Stomach (tissue), 9 donors: Measurements from ENCODE around the gene SMIM17. TPM values are rescaled to one million over a fixed set of nuclear protein-coding genes. Genes with fewer than 3 reads are reported as not detected.

ENCODE experiments used
- DNase-seq, 2 donors: peaks; one replicate each; pipeline versions ENCODE4 v3.0.0 to v3.0.0-alpha.2; 2013 to 2019
- H3K27ac ChIP-seq, 5 donors: fragments of 200-600 bp in 4 of 5; sonication (generic) in 4 of 5; one replicate each; pipeline ENCODE4 v1.5.1; 2013 to 2019; ENCODE audit warnings: mild to moderate bottlenecking in 1 of 5, moderate library complexity in 1 of 5
- H3K27me3 ChIP-seq, 3 donors: fragments of 200-600 bp; sonication (generic); one replicate each; pipeline ENCODE4 v1.5.1; 2017 to 2019; ENCODE audit warnings: mixed run types in 1 of 3
- H3K36me3 ChIP-seq, 4 donors: fragments of 200-600 bp; sonication (generic); 1 replicate in 3 of 4; 2 replicates in 1 of 4; pipeline ENCODE4 v1.5.1; 2016 to 2019
- H3K4me1 ChIP-seq, 4 donors: fragments of 200-600 bp; sonication (generic); one replicate each; pipeline ENCODE4 v1.5.1; 2016 to 2019
- H3K4me3 ChIP-seq, 4 donors: fragments of 200-600 bp; sonication (generic) in 3 of 4; one replicate each; pipeline ENCODE4 v1.5.1; 2016 to 2019; ENCODE audit warnings: mild to moderate bottlenecking in 1 of 4
- H3K9me3 ChIP-seq, 4 donors: fragments of 200-600 bp; sonication (generic); one replicate each; pipeline ENCODE4 v1.5.1; 2016 to 2019
- EP300 ChIP-seq: sonication (generic); formaldehyde crosslinking; IDR thresholded peaks from one replicate; pipeline ENCODE4 v1.6.1; 2017; ENCODE audit warnings: antibody characterized with exemption
- POLR2A ChIP-seq, 4 donors: fragments of 450-650 bp; IDR thresholded peaks; one replicate each; pipeline ENCODE4 v1.6.1; 2016; ENCODE audit warnings: antibody characterized with exemption in 4 of 4, control low read depth in 2 of 4, mild to moderate bottlenecking in 1 of 4, moderate library complexity in 1 of 4
- POLR2AphosphoS5 ChIP-seq, 3 donors: sonication (generic); formaldehyde crosslinking; IDR thresholded peaks; one replicate each; pipeline ENCODE4 v1.6.1; 2016; ENCODE audit warnings: antibody characterized with exemption in 3 of 3
- WGBS, 5 donors: extraction: QIAGEN DNeasy Blood & Tissue Kit in 3 of 5; methylation state at CpG; one replicate each; pipeline versions ENCODE4 v1.1.5 to v1.1.7; 2013 to 2018; 5-methylcytosine and 5-hydroxymethylcytosine counted together
- intact Hi-C: fragments of 100-400 bp; cut with DNase I; formaldehyde crosslinking; loops from one replicate; pipeline ENCODE4 v1.15.1; 2023; ENCODE audit warnings: low total_unique reads
- polyA plus RNA-seq, 3 donors: library from polyadenylated mRNA; stranded (reverse); fragments of 200-250 nt; gene quantifications; one replicate each; pipeline ENCODE4 v1.2.3, GENCODE V29; 2013
- total RNA-seq, 5 donors: library from RNA; depleted of rRNA; stranded (reverse); fragments of >200 nt; gene quantifications; one replicate each; pipeline versions ENCODE4 v1.1.0 to v1.2.3, GENCODE V29; 2014 to 2016
- TF ChIP-seq, protein P1 (sequence below), 7 experiments: fragments of 450-650 bp in 4 of 7; fragments of 200-600 bp in 3 of 7; sonication (generic) in 3 of 7; IDR thresholded peaks; one replicate each; pipeline ENCODE4 v1.5.1; 2016 to 2019; ENCODE audit warnings: antibody characterized with exemption in 7 of 7, control low read depth in 2 of 7, mild to moderate bottlenecking in 1 of 7
- donor health status: healthy with polysubstance abuse.
- donor health status: Bipolar disorder and iron deficiency.
- donor health status: healthy.

SMIM17 gene
- total and polyA plus RNA-seq, 8 donors, result 0.13 to 1.1 TPM; not detected in 6

DNA sequence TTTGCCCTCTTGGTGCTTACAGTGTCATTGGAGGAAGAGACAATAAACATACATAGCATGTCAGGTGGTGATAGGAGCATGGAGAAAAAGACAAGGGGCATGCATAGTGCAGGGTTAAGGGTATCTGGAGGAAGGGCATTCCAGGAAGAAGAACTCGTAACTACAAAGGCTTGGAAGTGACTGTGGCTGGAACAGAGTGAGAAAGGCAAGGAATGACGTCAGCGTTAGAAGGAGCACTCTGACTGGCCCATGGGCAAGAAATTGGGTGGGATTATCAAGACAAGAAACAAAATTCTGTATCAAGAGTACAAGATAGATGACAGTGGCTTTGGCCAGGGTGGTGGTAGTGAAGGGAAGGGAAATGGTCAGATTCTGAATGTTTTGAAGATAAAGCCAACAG is 11.2 kb downstream of the SMIM17 start:
- no peaks in the 10 kb centered on the region for H3K27me3 ChIP-seq
- H3K4me1 ChIP-seq, result no peaks in the 10 kb centered on the region
- H3K9me3 ChIP-seq, result peaks cover under 1 to 79% (median 35%) of the 10 kb centered on the region in 4 donors
- DNase-seq, result no peak
- WGBS, 5 donors, result 62 to 79% (median 73%) methylated on average over 3 of the region's 3 CpGs
- intact Hi-C loops, result no loop called here
- H3K36me3 ChIP-seq, result no peaks in the 10 kb centered on the region
- no peak overlapping the region for H3K27ac ChIP-seq
- TF ChIP-seq EP300 (no peak), POLR2AphosphoS5 (IDR thresholded peaks at IDR 0.05) (no peak), POLR2A (IDR thresholded peaks at IDR 0.05) (no peak)
- TF ChIP-seq, protein P1, sequence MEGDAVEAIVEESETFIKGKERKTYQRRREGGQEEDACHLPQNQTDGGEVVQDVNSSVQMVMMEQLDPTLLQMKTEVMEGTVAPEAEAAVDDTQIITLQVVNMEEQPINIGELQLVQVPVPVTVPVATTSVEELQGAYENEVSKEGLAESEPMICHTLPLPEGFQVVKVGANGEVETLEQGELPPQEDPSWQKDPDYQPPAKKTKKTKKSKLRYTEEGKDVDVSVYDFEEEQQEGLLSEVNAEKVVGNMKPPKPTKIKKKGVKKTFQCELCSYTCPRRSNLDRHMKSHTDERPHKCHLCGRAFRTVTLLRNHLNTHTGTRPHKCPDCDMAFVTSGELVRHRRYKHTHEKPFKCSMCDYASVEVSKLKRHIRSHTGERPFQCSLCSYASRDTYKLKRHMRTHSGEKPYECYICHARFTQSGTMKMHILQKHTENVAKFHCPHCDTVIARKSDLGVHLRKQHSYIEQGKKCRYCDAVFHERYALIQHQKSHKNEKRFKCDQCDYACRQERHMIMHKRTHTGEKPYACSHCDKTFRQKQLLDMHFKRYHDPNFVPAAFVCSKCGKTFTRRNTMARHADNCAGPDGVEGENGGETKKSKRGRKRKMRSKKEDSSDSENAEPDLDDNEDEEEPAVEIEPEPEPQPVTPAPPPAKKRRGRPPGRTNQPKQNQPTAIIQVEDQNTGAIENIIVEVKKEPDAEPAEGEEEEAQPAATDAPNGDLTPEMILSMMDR (IDR thresholded peaks at IDR 0.05), result no peak
- no peak overlapping the region for H3K4me3 ChIP-seq

DNA sequence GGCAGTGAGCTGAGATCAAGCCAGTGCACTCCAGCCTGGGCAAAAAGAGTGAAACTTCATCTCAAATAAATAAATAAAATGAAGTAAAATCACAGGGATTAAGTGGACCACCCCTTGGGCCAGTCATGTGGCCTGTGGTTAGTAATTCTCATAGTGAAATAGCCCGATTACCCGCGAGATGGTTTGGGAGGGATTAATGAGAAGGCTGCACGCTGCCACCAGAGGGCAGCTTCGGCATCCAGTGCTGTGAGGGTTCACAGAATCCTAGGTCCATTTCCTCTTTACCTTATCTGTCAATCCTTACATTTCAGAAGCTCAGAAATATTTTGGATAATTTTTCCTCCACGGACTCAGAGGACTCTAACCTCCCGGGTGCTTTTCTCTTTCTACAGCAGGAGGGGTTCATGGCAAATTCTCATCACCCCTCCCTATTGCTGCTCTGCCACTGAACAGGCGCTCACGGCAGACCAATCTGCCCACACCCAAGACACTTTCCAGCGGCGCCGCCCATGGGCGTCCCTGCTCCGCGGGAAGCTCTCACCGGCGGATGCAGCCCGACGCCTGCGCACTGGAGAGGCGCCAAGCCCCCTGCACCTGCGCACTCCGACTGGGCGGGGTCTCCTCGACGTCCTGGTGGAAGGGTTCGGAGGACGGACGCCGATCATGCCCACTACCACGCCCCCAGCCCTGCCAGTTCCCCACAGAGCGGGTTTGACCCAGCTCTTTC is 17.6 kb downstream of the SMIM17 start:
- 18 to 31% (median 23%) methylated on average over 9 to 32 of the region's 32 CpGs for WGBS, 5 donors
- Histone ChIP-seq H3K9me3 (peaks cover 17 to 91% (median 48%) of the 10 kb centered on the region in 4 donors), H3K27me3 (no peaks in the 10 kb centered on the region), H3K27ac (no peak overlapping the region), H3K4me3 (peak overlapping the region in 1 of 4 donors; percentile 9), H3K36me3 (peaks cover 0 to 24% (median 18%) of the 10 kb centered on the region in 4 donors), H3K4me1 (peaks cover 0 to 7% (median 0%) of the 10 kb centered on the region in 4 donors)
- peak in 1 of 2 donors; percentile 42 for DNase-seq
- TF ChIP-seq, protein P1 (IDR thresholded peaks at IDR 0.05), result no peak
- TF ChIP-seq EP300 (no peak), POLR2AphosphoS5 (IDR thresholded peaks at IDR 0.05) (no peak), POLR2A (IDR thresholded peaks at IDR 0.05) (no peak)
- intact Hi-C loops, result no loop called here

DNA sequence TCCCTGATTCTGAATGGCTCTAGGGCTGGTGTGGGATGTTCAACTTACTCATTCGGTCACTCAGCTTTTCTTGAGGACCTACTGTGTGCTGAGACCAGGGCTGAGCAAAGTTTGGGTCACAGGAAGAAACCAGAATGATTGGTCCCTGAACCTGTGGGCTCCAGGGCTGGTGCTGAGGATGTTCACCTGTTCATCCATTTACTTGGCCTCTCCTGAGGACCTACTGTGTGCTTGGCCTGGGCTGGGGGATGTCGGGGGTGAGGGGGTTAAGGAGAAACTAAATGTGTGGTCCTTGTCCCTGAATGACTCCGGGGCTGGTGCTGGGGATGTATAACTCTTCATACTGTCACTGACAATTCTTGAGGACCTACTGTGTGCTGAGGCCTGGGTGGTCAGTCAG is 18.3 kb downstream of the SMIM17 start:
- H3K4me3 ChIP-seq, result no peak overlapping the region
- intact Hi-C loops, result no loop called here
- no peak overlapping the region for H3K27ac ChIP-seq
- H3K4me1 ChIP-seq, result peaks cover 0 to 7% (median 0%) of the 10 kb centered on the region in 4 donors
- H3K9me3 ChIP-seq, result peaks cover 17 to 93% (median 52%) of the 10 kb centered on the region in 4 donors
- TF ChIP-seq POLR2A (IDR thresholded peaks at IDR 0.05) (no peak), POLR2AphosphoS5 (IDR thresholded peaks at IDR 0.05) (no peak), EP300 (no peak)
- TF ChIP-seq, protein P1 (IDR thresholded peaks at IDR 0.05), result no peak
- DNase-seq, result no peak
- no peaks in the 10 kb centered on the region for H3K27me3 ChIP-seq
- 86 to 100% (median 91%) methylated on average over 3 of the region's 3 CpGs for whole genome bisulfite sequencing, 5 donors
- H3K36me3 ChIP-seq, result peaks cover 0 to 31% (median 18%) of the 10 kb centered on the region in 4 donors

- H3K36me3 ChIP-seq, result peaks cover 0 to 49% (median 18%) of the 10 kb centered on the region in 4 donors
- WGBS, 5 donors, result 81 to 91% (median 86%) methylated on average over 59 to 60 of the region's 60 CpGs
- H3K9me3 ChIP-seq, result peaks cover 19 to 100% (median 58%) of the 10 kb centered on the region in 4 donors
- H3K27ac ChIP-seq, result no peak overlapping the region
- H3K27me3 ChIP-seq, result no peaks in the 10 kb centered on the region
- intact Hi-C loops, result no loop called here
- peaks cover 0 to 7% (median 0%) of the 10 kb centered on the region in 4 donors for H3K4me1 ChIP-seq
- no peak overlapping the region for H3K4me3 ChIP-seq
- DNase-seq, result no peak
- TF ChIP-seq POLR2AphosphoS5 (IDR thresholded peaks at IDR 0.05), result no peak
- TF ChIP-seq, protein P1 (IDR thresholded peaks at IDR 0.05), result no peak
- no peak for TF ChIP-seq POLR2A (IDR thresholded peaks at IDR 0.05)
- TF ChIP-seq EP300, result no peak
Measured at GRCh38 chr19:56663931-56664500, 21.1 kb downstream of the SMIM17 start.
